Measurements from ENCODE around the gene MTG2.
A peak's percentile ranks its signal among the peaks of the same experiment; 100 is the strongest.

- TF ChIP-seq CTCF (IDR thresholded peaks at IDR 0.05; ENCODE audit: low read length), result peak; percentile 42
- no peak for TF ChIP-seq EZH2 (optimal IDR thresholded peaks at IDR 0.05; ENCODE audit: low read depth, low read length)
- no peak for TF ChIP-seq EZH2phosphoT487 (IDR thresholded peaks at IDR 0.05; ENCODE audit: low read length)
Measured at GRCh38 chr20:62156592-62157386, 26.0 kb upstream of the MTG2 start.

Data from MM.1S (cell line).